Activated B cell treated with CpG ODN at 0.5 μM for 24 hours (primary cell): ENCODE measurements around the gene TPCN2. TPM values are rescaled to one million over a fixed set of nuclear protein-coding genes. Genes with fewer than 3 reads are reported as not detected.

Source experiments
- ATAC-seq: fragments of 200-7000 bp; cut with Tn5 transposase; one replicate; pipeline ENCODE4 v1.10.0; 2021; ENCODE audit warnings: low read depth, mild to moderate bottlenecking, moderate library complexity
- CTCF ChIA-PET: fragments of 350-600 bp; sonication (Branson Sonifier 250); formaldehyde crosslinking; loops from one replicate; lab custom pipeline; 2021; ENCODE audit warnings: antibody characterized with exemption; lab: Charles Lee
- POLR2A ChIA-PET: fragments of 350-600 bp; sonication (Branson Sonifier 250); formaldehyde crosslinking; loops from one replicate; lab custom pipeline; 2021; ENCODE audit warnings: antibody characterized with exemption; lab: Charles Lee
- DNase-seq: peaks from one replicate; pipeline ENCODE4 v3.0.0; 2022
- H3K27ac Mint-ChIP-seq: one replicate; pipeline ENCODE4 v1.8.0; 2020; ENCODE audit warnings: mixed read lengths
- H3K27me3 Mint-ChIP-seq: one replicate; pipeline ENCODE4 v1.8.0; 2021; ENCODE audit warnings: mixed read lengths
- H3K36me3 Mint-ChIP-seq: one replicate; pipeline ENCODE4 v1.8.0; 2021; ENCODE audit warnings: low read depth, mixed read lengths
- H3K4me1 Mint-ChIP-seq: one replicate; pipeline ENCODE4 v1.8.0; 2021; ENCODE audit warnings: mixed read lengths
- H3K4me3 Mint-ChIP-seq: one replicate; pipeline ENCODE4 v1.8.0; 2020; ENCODE audit warnings: mild to moderate bottlenecking, mixed read lengths
- H3K9me3 Mint-ChIP-seq: one replicate; pipeline ENCODE4 v1.8.0; 2020; ENCODE audit warnings: mixed read lengths
- intact Hi-C: fragments of 100-400 bp; cut with micrococcal nuclease; formaldehyde crosslinking; loops from one replicate; pipeline ENCODE4 v1.15.1; 2024
- total RNA-seq: library from RNA; stranded (reverse); gene quantifications from 2 replicates; pipeline ENCODE4 v1.2.3, GENCODE V29; 2022
- TF ChIP-seq, protein P1 (sequence below): fragments of 200-600 bp; IDR thresholded peaks from one replicate; pipeline ENCODE4 v1.8.0; 2022; ENCODE audit warnings: antibody characterized with exemption, mild to moderate bottlenecking

TPCN2 gene
- total RNA-seq, 1 donor from 2014 or later, result 35.4 TPM

GRCh38 chr11:69109101-69109500 lies 60.4 kb downstream of the TPCN2 start:
- CTCF ChIA-PET, result no interaction called here
- Mint-ChIP-seq H3K4me3 (no peak overlapping the region), H3K4me1 (no peaks in the 10 kb centered on the region), H3K27ac (no peak overlapping the region), H3K27me3 (peaks cover 3% of the 10 kb centered on the region), H3K36me3 (no peaks in the 10 kb centered on the region), H3K9me3 (no peaks in the 10 kb centered on the region)
- no peak for DNase-seq
- intact Hi-C loops, result no loop called here
- POLR2A ChIA-PET, result no interaction called here
- ATAC-seq, result no peak
- TF ChIP-seq, protein P1, sequence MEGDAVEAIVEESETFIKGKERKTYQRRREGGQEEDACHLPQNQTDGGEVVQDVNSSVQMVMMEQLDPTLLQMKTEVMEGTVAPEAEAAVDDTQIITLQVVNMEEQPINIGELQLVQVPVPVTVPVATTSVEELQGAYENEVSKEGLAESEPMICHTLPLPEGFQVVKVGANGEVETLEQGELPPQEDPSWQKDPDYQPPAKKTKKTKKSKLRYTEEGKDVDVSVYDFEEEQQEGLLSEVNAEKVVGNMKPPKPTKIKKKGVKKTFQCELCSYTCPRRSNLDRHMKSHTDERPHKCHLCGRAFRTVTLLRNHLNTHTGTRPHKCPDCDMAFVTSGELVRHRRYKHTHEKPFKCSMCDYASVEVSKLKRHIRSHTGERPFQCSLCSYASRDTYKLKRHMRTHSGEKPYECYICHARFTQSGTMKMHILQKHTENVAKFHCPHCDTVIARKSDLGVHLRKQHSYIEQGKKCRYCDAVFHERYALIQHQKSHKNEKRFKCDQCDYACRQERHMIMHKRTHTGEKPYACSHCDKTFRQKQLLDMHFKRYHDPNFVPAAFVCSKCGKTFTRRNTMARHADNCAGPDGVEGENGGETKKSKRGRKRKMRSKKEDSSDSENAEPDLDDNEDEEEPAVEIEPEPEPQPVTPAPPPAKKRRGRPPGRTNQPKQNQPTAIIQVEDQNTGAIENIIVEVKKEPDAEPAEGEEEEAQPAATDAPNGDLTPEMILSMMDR, result no peak

GRCh38 chr11:69110451-69110850 lies 61.7 kb downstream of the TPCN2 start:
- CTCF ChIA-PET, result no interaction called here
- DNase-seq (no peak), ATAC-seq (no peak)
- TF ChIP-seq, protein P1, result no peak
- H3K4me1 Mint-ChIP-seq, result no peaks in the 10 kb centered on the region
- intact Hi-C loops, result no loop called here
- no peak overlapping the region for H3K27ac Mint-ChIP-seq
- H3K36me3 Mint-ChIP-seq, result no peaks in the 10 kb centered on the region
- peaks cover 3% of the 10 kb centered on the region for H3K27me3 Mint-ChIP-seq
- no peaks in the 10 kb centered on the region for H3K9me3 Mint-ChIP-seq
- POLR2A ChIA-PET, result no interaction called here
- no peak overlapping the region for H3K4me3 Mint-ChIP-seq

DNA sequence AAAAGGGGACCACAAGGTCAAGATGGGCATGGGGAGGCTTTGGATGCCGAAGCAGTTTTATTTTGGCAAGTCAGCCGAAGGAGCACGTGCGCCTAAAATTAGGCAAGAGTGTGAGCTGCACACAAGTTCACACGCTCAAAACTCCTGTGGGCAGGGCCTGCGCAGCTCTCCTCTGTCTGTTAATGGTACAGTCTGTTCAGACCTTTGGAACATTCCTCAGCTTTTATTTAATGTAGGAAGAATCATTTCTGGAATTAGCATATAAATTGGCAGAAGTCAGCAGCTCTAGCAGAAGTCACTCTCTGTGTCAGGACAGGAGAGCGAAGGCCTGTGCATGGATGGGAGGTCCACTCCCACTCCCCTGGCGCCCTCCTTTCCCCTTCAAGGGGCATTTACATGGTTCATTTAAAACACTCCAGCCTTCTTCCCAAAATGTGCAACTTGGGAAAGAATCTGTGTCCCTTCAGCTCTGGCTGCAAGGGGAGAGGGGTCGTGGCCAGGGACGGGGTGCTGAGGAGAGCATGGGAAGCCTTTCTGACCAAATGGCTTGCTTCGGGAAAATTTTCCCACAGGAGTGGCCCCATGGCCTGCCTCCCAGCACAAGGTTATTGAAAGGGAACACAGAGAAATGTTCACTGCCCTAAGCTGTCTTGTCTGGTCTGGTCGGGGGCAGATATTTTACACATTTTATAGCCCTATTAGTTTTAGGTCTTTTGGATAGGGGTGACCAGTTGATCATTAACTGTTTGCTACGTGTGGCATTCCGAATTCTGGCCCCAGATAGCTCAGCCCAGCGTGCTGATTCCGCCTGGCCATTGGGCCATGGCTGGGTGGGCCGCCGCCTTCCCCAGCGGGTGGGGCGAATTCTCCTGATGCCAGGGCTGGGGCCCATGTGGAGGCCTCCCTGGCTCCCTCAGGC lies 63.2 kb downstream of the TPCN2 start:
- CTCF ChIA-PET, result no interaction called here
- intact Hi-C loops, result no loop called here
- ATAC-seq (no peak), DNase-seq (no peak)
- Mint-ChIP-seq H3K4me1 (no peaks in the 10 kb centered on the region), H3K27ac (no peak overlapping the region), H3K36me3 (no peaks in the 10 kb centered on the region), H3K27me3 (peaks cover 3% of the 10 kb centered on the region), H3K4me3 (no peak overlapping the region), H3K9me3 (no peaks in the 10 kb centered on the region)
- POLR2A ChIA-PET, result no interaction called here
- TF ChIP-seq, protein P1, result no peak

GRCh38 chr11:69113226-69113625 lies 64.5 kb downstream of the TPCN2 start:
- CTCF ChIA-PET, result no interaction called here
- intact Hi-C loops, result no loop called here
- no peak for ATAC-seq

More at GRCh38 chr11:69113226-69113625, 64.5 kb downstream of the TPCN2 start:
- Mint-ChIP-seq H3K9me3 (no peaks in the 10 kb centered on the region), H3K4me1 (no peaks in the 10 kb centered on the region), H3K27ac (no peak overlapping the region), H3K36me3 (no peaks in the 10 kb centered on the region), H3K4me3 (no peak overlapping the region), H3K27me3 (no peaks in the 10 kb centered on the region)
- POLR2A ChIA-PET, result interaction anchor here (0.6 kb wide), 1 partner anchor 526 kb away, joined by 9 read pairs; no protein-coding TSS in a partner anchor
- TF ChIP-seq, protein P1, result no peak
- no peak for DNase-seq
